HEK293T (cell line): Measurements from ENCODE around the gene CNOT9.

Experiments used
- ARNT ChIP-seq: fragments of 450-650 bp; IDR thresholded peaks from 2 replicates; pipeline ENCODE4 v1.6.1; 2017; ENCODE audit warnings: mild to moderate bottlenecking
- ELF4 ChIP-seq: fragments of 450-650 bp; IDR thresholded peaks from 2 replicates; pipeline ENCODE4 v1.6.1; 2017; ENCODE audit warnings: antibody characterized with exemption
- FOXA1 ChIP-seq: fragments of 450-650 bp; IDR thresholded peaks from 2 replicates; pipeline ENCODE4 v1.6.1; 2016; ENCODE audit warnings: mild to moderate bottlenecking
- HDGF ChIP-seq: fragments of 450-650 bp; IDR thresholded peaks from 2 replicates; pipeline ENCODE4 v1.6.1; 2017; ENCODE audit warnings: antibody characterized with exemption, borderline replicate concordance
- NFRKB ChIP-seq: fragments of 450-650 bp; IDR thresholded peaks from 2 replicates; pipeline ENCODE4 v1.6.1; 2016; ENCODE audit warnings: mild to moderate bottlenecking, moderate library complexity
- PKNOX1 ChIP-seq: fragments of 450-650 bp; IDR thresholded peaks from 2 replicates; pipeline ENCODE4 v1.6.1; 2016

- no peak for TF ChIP-seq FOXA1
- TF ChIP-seq NFRKB: no peak
- TF ChIP-seq HDGF: no peak
- TF ChIP-seq ARNT: no peak
- no peak for TF ChIP-seq ELF4
- TF ChIP-seq PKNOX1: no peak
These were observed 15.6 kb downstream of the CNOT9 start for GRCh38 chr2:218583983-218584850.
